Astrocyte (in vitro differentiated cells and primary cell): ENCODE results near the gene AKAP9. TPM values are rescaled to one million over a fixed set of nuclear protein-coding genes. Genes with fewer than 3 reads are reported as not detected.
"Not testable (repeated sequence)": the region's sequence is repeated elsewhere in the genome, so short reads cannot be mapped to it uniquely, and the experiment has no call there.

ENCODE experiments used
- DNase-seq: peaks from one replicate; pipeline ENCODE4 v3.0.0-alpha.2; 2010; ENCODE audit warnings: low read depth
- FAIRE-seq: peaks from 2 replicates; lab custom pipeline; 2011; peaks lifted over from hg19 to GRCh38; lab: Jason Lieb, UNC
- H2AFZ ChIP-seq: 2 replicates; pipeline ENCODE4 v1.6.0; 2012; ENCODE audit warnings: low read depth, low read length, inconsistent platforms
- H3K27ac ChIP-seq: 2 replicates; pipeline ENCODE4 v1.5.1; 2011; ENCODE audit warnings: low read depth, low read length, inconsistent platforms
- H3K27me3 ChIP-seq: 2 replicates; pipeline ENCODE4 v1.6.0; 2011; ENCODE audit warnings: low read length, inconsistent platforms; ENCODE audit not compliant: insufficient read depth
- H3K36me3 ChIP-seq: 2 replicates; pipeline ENCODE4 v1.5.1; 2011; ENCODE audit warnings: low read length, inconsistent platforms; ENCODE audit not compliant: insufficient read depth
- H3K4me1 ChIP-seq: 2 replicates; pipeline ENCODE4 v1.5.1; 2011; ENCODE audit warnings: low read length, inconsistent platforms; ENCODE audit not compliant: insufficient read depth
- H3K4me2 ChIP-seq: 2 replicates; pipeline ENCODE4 v1.6.0; 2012; ENCODE audit warnings: low read length, inconsistent platforms
- H3K4me3 ChIP-seq: 2 replicates; pipeline ENCODE4 v1.5.1; 2011; ENCODE audit warnings: low read depth, mild to moderate bottlenecking, low read length, inconsistent platforms; ENCODE audit not compliant: insufficient read depth
- H3K79me2 ChIP-seq: 2 replicates; pipeline ENCODE4 v1.6.0; 2012; ENCODE audit warnings: mild to moderate bottlenecking, low read length, inconsistent platforms; ENCODE audit not compliant: insufficient read depth
- H3K9ac ChIP-seq: 2 replicates; pipeline ENCODE4 v1.6.0; 2012; ENCODE audit warnings: mild to moderate bottlenecking, low read length, inconsistent platforms
- H3K9me3 ChIP-seq: 2 replicates; pipeline ENCODE4 v1.5.1; 2012; ENCODE audit warnings: low read depth, mild to moderate bottlenecking, low read length, inconsistent platforms; ENCODE audit not compliant: insufficient read depth
- H4K20me1 ChIP-seq: 2 replicates; pipeline ENCODE4 v1.6.0; 2012; ENCODE audit warnings: low read length, inconsistent platforms; ENCODE audit not compliant: insufficient read depth
- H3K27ac Mint-ChIP-seq: one replicate; pipeline ENCODE4 v1.8.0; 2021; ENCODE audit warnings: mild to moderate bottlenecking, mixed read lengths; ENCODE audit not compliant: unreplicated experiment
- H3K27me3 Mint-ChIP-seq: one replicate; pipeline ENCODE4 v1.8.0; 2021; ENCODE audit warnings: low read depth, mixed read lengths; ENCODE audit not compliant: unreplicated experiment
- H3K36me3 Mint-ChIP-seq: one replicate; pipeline ENCODE4 v1.8.0; 2021; ENCODE audit warnings: low read depth, mixed read lengths; ENCODE audit not compliant: unreplicated experiment
- H3K4me1 Mint-ChIP-seq: one replicate; pipeline ENCODE4 v1.8.0; 2021; ENCODE audit warnings: low read depth, mixed read lengths; ENCODE audit not compliant: unreplicated experiment
- H3K4me3 Mint-ChIP-seq: one replicate; pipeline ENCODE4 v1.8.0; 2021; ENCODE audit warnings: mild to moderate bottlenecking, moderate library complexity, mixed read lengths; ENCODE audit not compliant: unreplicated experiment
- H3K9me3 Mint-ChIP-seq: one replicate; pipeline ENCODE4 v1.8.0; 2021; ENCODE audit warnings: mild to moderate bottlenecking, mixed read lengths; ENCODE audit not compliant: unreplicated experiment
- CTCF ChIP-seq: IDR thresholded peaks from 2 replicates; pipeline ENCODE4 v1.5.1; 2011; ENCODE audit warnings: low read depth, mild to moderate bottlenecking, inconsistent platforms, low read length, moderate library complexity; ENCODE audit not compliant: insufficient read depth
- EZH2 ChIP-seq: IDR thresholded peaks from 2 replicates; pipeline ENCODE4 v1.6.1; 2012; ENCODE audit warnings: mild to moderate bottlenecking, low read length, inconsistent platforms; ENCODE audit not compliant: insufficient read depth
- total RNA-seq: library from RNA; stranded (reverse); gene quantifications from 2 replicates; pipeline ENCODE4 v1.2.1, GENCODE V29; 2021

Gene AKAP9
- total RNA-seq, 1 donor from 2014 or later, result 55.6 TPM

GRCh38 chr7:91949221-91950009, 8.8 kb downstream of the AKAP9 start:
- Mint-ChIP-seq H3K4me3 (no peak overlapping the region), H3K4me1 (peaks cover 9% of the 10 kb centered on the region), H3K27me3 (no peaks in the 10 kb centered on the region)

GRCh38 chr7:91953618-91954017, 13.0 kb downstream of the AKAP9 start:
- Mint-ChIP-seq H3K27ac (no peak overlapping the region), H3K4me3 (no peak overlapping the region), H3K27me3 (no peaks in the 10 kb centered on the region), H3K36me3 (peaks cover 3% of the 10 kb centered on the region), H3K4me1 (peaks cover 9% of the 10 kb centered on the region), H3K9me3 (no peaks in the 10 kb centered on the region)
- Histone ChIP-seq H3K4me2 (no peak overlapping the region), H3K9me3 (no peaks in the 10 kb centered on the region), H3K36me3 (no peaks in the 10 kb centered on the region), H4K20me1 (peaks cover 74% of the 10 kb centered on the region), H2AFZ (no peak overlapping the region), H3K27ac (no peak overlapping the region), H3K27me3 (no peaks in the 10 kb centered on the region), H3K9ac (no peak overlapping the region), H3K4me3 (no peak overlapping the region), H3K79me2 (peaks cover 96% of the 10 kb centered on the region), H3K4me1 (no peaks in the 10 kb centered on the region)
- FAIRE-seq (peak; percentile 9), DNase-seq (no peak)
- TF ChIP-seq CTCF, result peak; percentile 33
- TF ChIP-seq EZH2, result no peak

More at GRCh38 chr7:91949221-91950009, 8.8 kb downstream of the AKAP9 start:
- H3K36me3 ChIP-seq, result no peaks in the 10 kb centered on the region
- no peak overlapping the region for H3K27ac ChIP-seq
- TF ChIP-seq CTCF (no peak), EZH2 (no peak)
- H3K27ac Mint-ChIP-seq, result no peak overlapping the region
- no peaks in the 10 kb centered on the region for H3K9me3 Mint-ChIP-seq
- no peak overlapping the region for H2AFZ ChIP-seq
- no peaks in the 10 kb centered on the region for H3K36me3 Mint-ChIP-seq
- peak; percentile 20 for FAIRE-seq
- peaks cover 80% of the 10 kb centered on the region for H4K20me1 ChIP-seq
- no peaks in the 10 kb centered on the region for H3K4me1 ChIP-seq
- no peak overlapping the region for H3K9ac ChIP-seq
- H3K4me3 ChIP-seq, result no peak overlapping the region
- H3K79me2 ChIP-seq, result peaks cover 97% of the 10 kb centered on the region
- peak; percentile 52 for DNase-seq
- no peaks in the 10 kb centered on the region for H3K9me3 ChIP-seq
- H3K27me3 ChIP-seq, result no peaks in the 10 kb centered on the region
- H3K4me2 ChIP-seq, result no peak overlapping the region

GRCh38 chr7:91956464-91956863, 15.8 kb downstream of the AKAP9 start:
- not testable (repeated sequence) for H3K4me1 Mint-ChIP-seq, H3K27ac ChIP-seq, DNase-seq, H3K9me3 Mint-ChIP-seq, H3K9me3 ChIP-seq, H3K36me3 ChIP-seq, H3K4me3 Mint-ChIP-seq, H3K4me3 ChIP-seq, H3K9ac ChIP-seq, H3K27me3 Mint-ChIP-seq, H3K27ac Mint-ChIP-seq, H2AFZ ChIP-seq, H3K27me3 ChIP-seq, H3K36me3 Mint-ChIP-seq, H3K4me2 ChIP-seq, H3K4me1 ChIP-seq
- Histone ChIP-seq H4K20me1 (peaks cover 65% of the 10 kb centered on the region), H3K79me2 (peaks cover 95% of the 10 kb centered on the region)
- FAIRE-seq, result peak; percentile 76
